CD14-positive monocyte (primary cell): ENCODE results near the gene PRDM8. TPM values are rescaled to one million over a fixed set of nuclear protein-coding genes. Genes with fewer than 3 reads are reported as not detected.

Experiments
- DNase-seq, 3 donors: peaks; one replicate each; pipeline ENCODE4 v3.0.0-alpha.2; 2011 to 2022
- H2AFZ ChIP-seq: 2 replicates; pipeline ENCODE4 v1.6.0; 2012; ENCODE audit warnings: mild to moderate bottlenecking, low read depth, low read length, inconsistent platforms; ENCODE audit not compliant: insufficient read depth, poor library complexity, severe bottlenecking
- H3K27ac ChIP-seq, 2 donors: 1 replicate in 1 of 2; 2 replicates in 1 of 2; pipeline ENCODE4 v1.5.1; 2012 to 2013; ENCODE audit warnings: low read length in 2 of 2, control low read depth in 1 of 2, inconsistent platforms in 1 of 2, low read depth in 1 of 2, mild to moderate bottlenecking in 1 of 2
- H3K27me3 ChIP-seq, 2 donors: one replicate each; pipeline versions ENCODE4 v1.6.0 to v1.6.1; 2011 to 2013; ENCODE audit warnings: low read length in 2 of 2; ENCODE audit not compliant: control insufficient read depth in 2 of 2, insufficient read depth in 2 of 2
- H3K36me3 ChIP-seq, 2 donors: replicated peaks in 1 of 2; 1 replicate in 1 of 2; 2 replicates in 1 of 2; pipeline versions ENCODE4 v1.5.1 to v1.6.1; 2012 to 2013; ENCODE audit warnings: low read length in 2 of 2, control low read depth in 1 of 2, inconsistent platforms in 1 of 2, mild to moderate bottlenecking in 1 of 2; ENCODE audit not compliant: insufficient read depth in 2 of 2, control insufficient read depth in 1 of 2
- H3K4me1 ChIP-seq, 2 donors: 1 replicate in 1 of 2; 2 replicates in 1 of 2; pipeline versions ENCODE4 v1.5.1 to v1.6.1; 2012 to 2013; ENCODE audit warnings: low read length in 2 of 2, control low read depth in 1 of 2, inconsistent platforms in 1 of 2, mild to moderate bottlenecking in 1 of 2, moderate library complexity in 1 of 2; ENCODE audit not compliant: insufficient read depth in 2 of 2, control insufficient read depth in 1 of 2
- H3K4me2 ChIP-seq: replicated peaks from 2 replicates; pipeline ENCODE3; 2012; ENCODE audit warnings: low read length, moderate library complexity, mild to moderate bottlenecking; ENCODE audit not compliant: poor library complexity, severe bottlenecking; ENCODE audit errors: extremely low read depth
- H3K4me3 ChIP-seq, 3 experiments: fragments of 200-600 bp in 1 of 3; sonication (generic) in 1 of 3; replicated peaks in 1 of 3; 1 replicate in 2 of 3; 2 replicates in 1 of 3; pipeline ENCODE4 v1.5.1; 2011 to 2013; ENCODE audit warnings: low read length in 3 of 3, mild to moderate bottlenecking in 3 of 3, control low read depth in 2 of 3, low read depth in 2 of 3, inconsistent platforms in 1 of 3, moderate library complexity in 1 of 3
- H3K79me2 ChIP-seq: 2 replicates; pipeline ENCODE4 v1.6.0; 2012; ENCODE audit warnings: mild to moderate bottlenecking, control low read depth, inconsistent platforms, low read length, moderate library complexity; ENCODE audit not compliant: insufficient read depth
- H3K9ac ChIP-seq: 2 replicates; pipeline ENCODE4 v1.6.0; 2017; ENCODE audit warnings: low read length, mild to moderate bottlenecking; ENCODE audit not compliant: insufficient read depth, poor library complexity, severe bottlenecking
- H3K9me3 ChIP-seq, 2 donors: replicated peaks in 1 of 2; 1 replicate in 1 of 2; 2 replicates in 1 of 2; pipeline versions ENCODE4 v1.5.1 to v1.6.1; 2012 to 2013; ENCODE audit warnings: low read length in 2 of 2, control low read depth in 1 of 2; ENCODE audit not compliant: control insufficient read depth in 1 of 2, insufficient read depth in 1 of 2
- H4K20me1 ChIP-seq: 2 replicates; pipeline ENCODE4 v1.6.0; 2012; ENCODE audit warnings: mild to moderate bottlenecking, low read length, control low read depth, moderate library complexity; ENCODE audit not compliant: insufficient read depth
- H3K27ac Mint-ChIP-seq, 7 donors: one replicate each; pipeline ENCODE4 v1.8.0; 2020; ENCODE audit warnings: mild to moderate bottlenecking in 7 of 7, mixed read lengths in 7 of 7, moderate library complexity in 6 of 7, inconsistent platforms in 2 of 7
- H3K27me3 Mint-ChIP-seq, 3 donors: one replicate each; pipeline ENCODE4 v1.8.0; 2021 to 2022; ENCODE audit warnings: low read depth in 3 of 3, mild to moderate bottlenecking in 3 of 3, mixed read lengths in 3 of 3, moderate library complexity in 3 of 3, inconsistent platforms in 1 of 3
- H3K36me3 Mint-ChIP-seq, 2 donors: one replicate each; pipeline ENCODE4 v1.8.0; 2020; ENCODE audit warnings: mixed read lengths in 2 of 2, inconsistent platforms in 1 of 2, mild to moderate bottlenecking in 1 of 2
- H3K4me1 Mint-ChIP-seq: one replicate; pipeline ENCODE4 v1.8.0; 2020; ENCODE audit warnings: mild to moderate bottlenecking, mixed read lengths
- H3K4me3 Mint-ChIP-seq, 2 donors: one replicate each; pipeline ENCODE4 v1.8.0; 2020; ENCODE audit warnings: mild to moderate bottlenecking in 2 of 2, mixed read lengths in 2 of 2, moderate library complexity in 1 of 2
- H3K9me3 Mint-ChIP-seq, 7 donors: one replicate each; pipeline ENCODE4 v1.8.0; 2020 to 2022; ENCODE audit warnings: mixed read lengths in 7 of 7, mild to moderate bottlenecking in 6 of 7, moderate library complexity in 6 of 7, inconsistent platforms in 2 of 7
- CTCF ChIP-seq: fragments of 200-600 bp; IDR thresholded peaks from one replicate; pipeline ENCODE4 v1.8.0; 2022; ENCODE audit warnings: antibody characterized with exemption, mild to moderate bottlenecking
- WGBS: methylation state at CpG from one replicate; pipeline ENCODE4 v1.1.5; 2013; ENCODE audit warnings: missing lambda C conversion rate; ENCODE audit not compliant: insufficient coverage; 5-methylcytosine and 5-hydroxymethylcytosine counted together
- intact Hi-C, 2 donors: fragments of 100-400 bp; cut with micrococcal nuclease; formaldehyde crosslinking; loops; one replicate each; pipeline versions ENCODE4 v1.15.0 to v1.15.1; 2023
- polyA plus RNA-seq, 3 donors: library from polyadenylated mRNA; depleted of rRNA in 1 of 3; unstranded in 2 of 3; stranded (reverse) in 1 of 3; fragments of 300-500 nt in 2 of 3; fragments of >200 nt in 1 of 3; fragmentation: Illumina TruSeq in 2 of 3; gene quantifications; 1 replicate in 2 of 3; 2 replicates in 1 of 3; pipeline ENCODE4 v1.2.3, GENCODE V29; 2012 to 2021

The PRDM8 gene
- polyA plus RNA-seq, 3 donors = 0.22 to 0.77 (median 0.23) TPM

GRCh38 chr4:80162418-80162817, 34.9 kb upstream of the PRDM8 start:
- H3K4me1 Mint-ChIP-seq = no peaks in the 10 kb centered on the region
- H3K4me3 ChIP-seq = no peak overlapping the region
- no peak for TF ChIP-seq CTCF
- peaks cover 0 to 3% (median 2%) of the 10 kb centered on the region in 3 donors for H3K27me3 Mint-ChIP-seq
- H3K27ac ChIP-seq = no peak overlapping the region
- no peak overlapping the region for H3K4me3 Mint-ChIP-seq
- intact Hi-C loops = no loop called here
- no peak for DNase-seq
- H2AFZ ChIP-seq = no peak overlapping the region
- H3K9me3 ChIP-seq = no peaks in the 10 kb centered on the region
- no peak overlapping the region for H3K4me2 ChIP-seq
- H3K4me1 ChIP-seq = no peaks in the 10 kb centered on the region
- H3K79me2 ChIP-seq = no peaks in the 10 kb centered on the region
- WGBS = 100% methylated on average over 1 of the region's 4 CpGs
- H3K27ac Mint-ChIP-seq = no peak overlapping the region
- H3K27me3 ChIP-seq = no peaks in the 10 kb centered on the region
- H3K36me3 Mint-ChIP-seq = no peaks in the 10 kb centered on the region
- H3K9ac ChIP-seq = no peak overlapping the region
- no peaks in the 10 kb centered on the region for H3K36me3 ChIP-seq
- H4K20me1 ChIP-seq = no peaks in the 10 kb centered on the region
- peaks cover 0 to 6% (median 1%) of the 10 kb centered on the region in 7 donors for H3K9me3 Mint-ChIP-seq

- Mint-ChIP-seq H3K4me3 (no peak overlapping the region), H3K27ac (no peak overlapping the region), H3K27me3 (peaks cover 1 to 3% (median 2%) of the 10 kb centered on the region in 3 donors), H3K36me3 (no peaks in the 10 kb centered on the region), H3K9me3 (peaks cover 0 to 3% (median 1%) of the 10 kb centered on the region in 7 donors), H3K4me1 (no peaks in the 10 kb centered on the region)
- Histone ChIP-seq H3K4me2 (no peak overlapping the region), H3K79me2 (no peaks in the 10 kb centered on the region), H3K4me3 (no peak overlapping the region), H3K27me3 (no peaks in the 10 kb centered on the region), H3K9ac (no peak overlapping the region), H2AFZ (no peak overlapping the region), H3K4me1 (no peaks in the 10 kb centered on the region), H3K9me3 (no peaks in the 10 kb centered on the region), H3K27ac (no peak overlapping the region), H4K20me1 (no peaks in the 10 kb centered on the region), H3K36me3 (no peaks in the 10 kb centered on the region)
- TF ChIP-seq CTCF = no peak
- DNase-seq = no peak
- intact Hi-C loops = no loop called here
Measured at GRCh38 chr4:80165855-80166254, 31.4 kb upstream of the PRDM8 start.
